Loucy (cell line): Measurements from ENCODE around the gene C17orf50.

Experiments used
- EZH2phosphoT487 ChIP-seq: fragments of 200-600 bp; IDR thresholded peaks from 2 replicates; pipeline ENCODE4 v1.6.1; 2018; ENCODE audit warnings: antibody characterized with exemption, mild to moderate bottlenecking, moderate library complexity, borderline replicate concordance
- TF ChIP-seq, protein P1 (sequence below): fragments of 200-600 bp; sonication (generic); conservative IDR thresholded peaks from 2 replicates; pipeline ENCODE4 v1.5.1; 2014; ENCODE audit warnings: mild to moderate bottlenecking, antibody characterized with exemption, low read length

DNA sequence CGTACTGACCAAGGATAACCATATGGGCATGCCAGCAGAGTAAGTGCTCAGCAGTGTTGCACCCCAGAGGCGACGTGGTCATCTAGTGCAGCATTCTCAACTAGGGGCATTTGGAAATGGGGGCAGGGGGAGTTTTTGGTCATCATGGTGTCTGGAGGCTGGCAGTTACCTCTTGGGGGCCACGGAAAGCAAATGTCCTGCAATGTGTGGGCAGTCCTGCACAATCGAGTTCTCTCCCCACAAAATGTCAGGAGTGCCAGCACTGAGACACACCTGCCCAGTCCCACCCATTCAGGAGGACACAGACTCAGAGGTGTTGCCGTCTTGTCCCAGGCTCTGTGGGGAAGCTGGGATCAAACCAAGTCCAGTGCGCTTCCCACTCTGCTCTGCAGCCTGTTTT, 26.3 kb upstream of the C17orf50 start:
- TF ChIP-seq, protein P1, sequence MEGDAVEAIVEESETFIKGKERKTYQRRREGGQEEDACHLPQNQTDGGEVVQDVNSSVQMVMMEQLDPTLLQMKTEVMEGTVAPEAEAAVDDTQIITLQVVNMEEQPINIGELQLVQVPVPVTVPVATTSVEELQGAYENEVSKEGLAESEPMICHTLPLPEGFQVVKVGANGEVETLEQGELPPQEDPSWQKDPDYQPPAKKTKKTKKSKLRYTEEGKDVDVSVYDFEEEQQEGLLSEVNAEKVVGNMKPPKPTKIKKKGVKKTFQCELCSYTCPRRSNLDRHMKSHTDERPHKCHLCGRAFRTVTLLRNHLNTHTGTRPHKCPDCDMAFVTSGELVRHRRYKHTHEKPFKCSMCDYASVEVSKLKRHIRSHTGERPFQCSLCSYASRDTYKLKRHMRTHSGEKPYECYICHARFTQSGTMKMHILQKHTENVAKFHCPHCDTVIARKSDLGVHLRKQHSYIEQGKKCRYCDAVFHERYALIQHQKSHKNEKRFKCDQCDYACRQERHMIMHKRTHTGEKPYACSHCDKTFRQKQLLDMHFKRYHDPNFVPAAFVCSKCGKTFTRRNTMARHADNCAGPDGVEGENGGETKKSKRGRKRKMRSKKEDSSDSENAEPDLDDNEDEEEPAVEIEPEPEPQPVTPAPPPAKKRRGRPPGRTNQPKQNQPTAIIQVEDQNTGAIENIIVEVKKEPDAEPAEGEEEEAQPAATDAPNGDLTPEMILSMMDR = no peak
- no peak for TF ChIP-seq EZH2phosphoT487
